Measurements from ENCODE around the gene ADAMTSL1.

- TF ChIP-seq YY1 (IDR thresholded peaks at IDR 0.05) = no peak
- no peak for TF ChIP-seq GABPA (IDR thresholded peaks at IDR 0.05 in 1 of 2, conservative IDR thresholded peaks at IDR 0.05 in 1 of 2)
- TF ChIP-seq CTCF (IDR thresholded peaks at IDR 0.05; ENCODE audit: low read depth, low read length, missing input control) = no peak
Measured at GRCh38 chr9:18761742-18762300, 287.9 kb downstream of the ADAMTSL1 start.
